GM13976 (cell line): Measurements from ENCODE around the gene SSTR5.
"Not testable (repeated sequence)": the region's sequence is repeated elsewhere in the genome, so short reads cannot be mapped to it uniquely, and the experiment has no call there.

ENCODE experiments used
- DNase-seq: peaks from one replicate; pipeline ENCODE4 v3.0.0; 2012; ENCODE audit warnings: low spot score
- CTCF ChIP-seq: IDR thresholded peaks from 2 replicates; pipeline ENCODE4 v1.5.1; 2012; ENCODE audit warnings: borderline replicate concordance, mild to moderate bottlenecking; ENCODE audit not compliant: insufficient read depth; ENCODE audit errors: extremely low read depth, missing control alignments, control extremely low read depth
- in situ Hi-C: fragments of 300-500 bp; cut with MboI; formaldehyde crosslinking; loops from one replicate; pipeline ENCODE4 v1.12.0; 2022; ENCODE audit warnings: low sequenced_read_pairs, mixed read lengths, inconsistent platforms; ENCODE audit not compliant: unreplicated experiment

SSTR5 gene

GRCh38 chr16:1080801-1081733 is 8.5 kb downstream of the SSTR5 start:
- DNase-seq, result no peak
- no peak for TF ChIP-seq CTCF
- in situ Hi-C loops, result no loop called here

- in situ Hi-C loops, result no loop called here
- DNase-seq, result no peak
- no peak for TF ChIP-seq CTCF
Measured at GRCh38 chr16:1081734-1082265, 9.3 kb downstream of the SSTR5 start.

- in situ Hi-C loops, result no loop called here
- no peak for DNase-seq
- no peak for TF ChIP-seq CTCF
Measured at GRCh38 chr16:1082266-1082951, 9.9 kb downstream of the SSTR5 start.

GRCh38 chr16:1082952-1083675 is 10.6 kb downstream of the SSTR5 start:
- DNase-seq, result no peak
- in situ Hi-C loops, result no loop called here
- TF ChIP-seq CTCF, result no peak

- in situ Hi-C loops, result no loop called here
- no peak for TF ChIP-seq CTCF
- no peak for DNase-seq
Measured at GRCh38 chr16:1084971-1085370, 12.4 kb downstream of the SSTR5 start.

- DNase-seq, in situ Hi-C loops: not testable (repeated sequence)
Measured at GRCh38 chr16:1086443-1086842, 13.9 kb downstream of the SSTR5 start.
